ENCODE measurements around the gene ESPN. TPM values are rescaled to one million over a fixed set of nuclear protein-coding genes. Genes with fewer than 3 reads are reported as not detected.
"Not testable (repeated sequence)": the region's sequence is repeated elsewhere in the genome, so short reads cannot be mapped to it uniquely, and the experiment has no call there.

The ESPN gene
- polyA plus RNA-seq, 4 donors, result 83.5 to 356 (median 285) TPM

- DNase-seq, result no peak
- Histone ChIP-seq H3K9me3 (ENCODE audit: control insufficient read depth in 2 of 2, insufficient read depth in 1 of 2, low read depth in 1 of 2, low read length in 1 of 2) (peaks cover 0 to 3% of the 10 kb centered on the region in 2 donors), H3K27ac (ENCODE audit: low read depth in 1 of 3, low read length in 2 of 3) (no peak overlapping the region), H3K27me3 (ENCODE audit: control insufficient read depth in 3 of 3, insufficient read depth in 3 of 3, low read length in 3 of 3) (no peaks in the 10 kb centered on the region), H3K36me3 (ENCODE audit: control insufficient read depth in 3 of 3, insufficient read depth in 2 of 3, low read depth in 1 of 3, low read length in 3 of 3) (peaks cover 0 to 3% (median 0%) of the 10 kb centered on the region in 3 donors), H3K4me3 (ENCODE audit: low read depth in 1 of 3, low read length in 3 of 3) (no peak overlapping the region), H3K4me1 (ENCODE audit: control insufficient read depth in 3 of 3, insufficient read depth in 2 of 3, low read depth in 1 of 3, low read length in 2 of 3) (no peaks in the 10 kb centered on the region)
- WGBS, 3 donors, result 60 to 75% (median 70%) methylated on average over 10 of the region's 10 CpGs
- FAIRE-seq, result no peak
These were observed 38.1 kb upstream of the ESPN start for GRCh38 chr1:6386371-6386949.

- no peak for FAIRE-seq
- no peaks in the 10 kb centered on the region for H3K27me3 ChIP-seq (ENCODE audit: control insufficient read depth in 3 of 3, insufficient read depth in 3 of 3, low read length in 3 of 3)
- WGBS, 3 donors, result 87 to 97% (median 92%) methylated on average over 9 of the region's 9 CpGs
- peaks cover 0 to 3% (median 0%) of the 10 kb centered on the region in 3 donors for H3K36me3 ChIP-seq (ENCODE audit: control insufficient read depth in 3 of 3, insufficient read depth in 2 of 3, low read depth in 1 of 3, low read length in 3 of 3)
- no peak overlapping the region for H3K4me3 ChIP-seq (ENCODE audit: low read depth in 1 of 3, low read length in 3 of 3)
- DNase-seq, result no peak
- H3K27ac ChIP-seq (ENCODE audit: low read depth in 1 of 3, low read length in 2 of 3), result no peak overlapping the region
- no peaks in the 10 kb centered on the region for H3K9me3 ChIP-seq (ENCODE audit: control insufficient read depth in 2 of 2, insufficient read depth in 1 of 2, low read depth in 1 of 2, low read length in 1 of 2)
- H3K4me1 ChIP-seq (ENCODE audit: control insufficient read depth in 3 of 3, insufficient read depth in 2 of 3, low read depth in 1 of 3, low read length in 2 of 3), result peaks cover 2 to 11% (median 3%) of the 10 kb centered on the region in 3 donors
These were observed 34.6 kb upstream of the ESPN start for GRCh38 chr1:6389971-6390370.

GRCh38 chr1:6391951-6392808, 32.4 kb upstream of the ESPN start:
- Histone ChIP-seq H3K27ac (ENCODE audit: low read depth in 1 of 3, low read length in 2 of 3) (peak overlapping the region in 1 of 3 donors; percentile 28), H3K27me3 (ENCODE audit: control insufficient read depth in 3 of 3, insufficient read depth in 3 of 3, low read length in 3 of 3) (no peaks in the 10 kb centered on the region), H3K36me3 (ENCODE audit: control insufficient read depth in 3 of 3, insufficient read depth in 2 of 3, low read depth in 1 of 3, low read length in 3 of 3) (peaks cover 0 to 3% (median 0%) of the 10 kb centered on the region in 3 donors), H3K4me1 (ENCODE audit: control insufficient read depth in 3 of 3, insufficient read depth in 2 of 3, low read depth in 1 of 3, low read length in 2 of 3) (peaks cover 2 to 11% (median 3%) of the 10 kb centered on the region in 3 donors), H3K9me3 (ENCODE audit: control insufficient read depth in 2 of 2, insufficient read depth in 1 of 2, low read depth in 1 of 2, low read length in 1 of 2) (no peaks in the 10 kb centered on the region), H3K4me3 (ENCODE audit: low read depth in 1 of 3, low read length in 3 of 3) (peak overlapping the region in 2 of 3 donors; percentile 13 to 83)
- 26 to 38% (median 28%) methylated on average over 13 to 16 of the region's 16 CpGs for WGBS, 3 donors
- FAIRE-seq (no peak), DNase-seq (peak; percentile 36 to 47)

GRCh38 chr1:6392809-6393399, 31.7 kb upstream of the ESPN start:
- Histone ChIP-seq H3K9me3 (ENCODE audit: control insufficient read depth in 2 of 2, insufficient read depth in 1 of 2, low read depth in 1 of 2, low read length in 1 of 2) (no peaks in the 10 kb centered on the region), H3K4me3 (ENCODE audit: low read depth in 1 of 3, low read length in 3 of 3) (peak overlapping the region; percentile 32 to 83 (median 70)), H3K4me1 (ENCODE audit: control insufficient read depth in 3 of 3, insufficient read depth in 2 of 3, low read depth in 1 of 3, low read length in 2 of 3) (peaks cover 2 to 11% (median 3%) of the 10 kb centered on the region in 3 donors), H3K27ac (ENCODE audit: low read depth in 1 of 3, low read length in 2 of 3) (peak overlapping the region in 1 of 3 donors; percentile 77), H3K36me3 (ENCODE audit: control insufficient read depth in 3 of 3, insufficient read depth in 2 of 3, low read depth in 1 of 3, low read length in 3 of 3) (no peaks in the 10 kb centered on the region), H3K27me3 (ENCODE audit: control insufficient read depth in 3 of 3, insufficient read depth in 3 of 3, low read length in 3 of 3) (no peaks in the 10 kb centered on the region)
- 1% methylated on average over 25 to 83 of the region's 83 CpGs for WGBS, 3 donors
- FAIRE-seq (no peak), DNase-seq (peak in 1 of 2 donors; percentile 23)

- peak within 1 kb of the TSS; percentile 83 to 99 (median 98) for H3K27ac ChIP-seq (ENCODE audit: low read depth in 1 of 3, low read length in 2 of 3)
- H3K4me1 ChIP-seq (ENCODE audit: control insufficient read depth in 3 of 3, insufficient read depth in 2 of 3, low read depth in 1 of 3, low read length in 2 of 3), result peaks cover 2 to 11% (median 3%) of the 10 kb centered on the region in 3 donors
- H3K36me3 ChIP-seq (ENCODE audit: control insufficient read depth in 3 of 3, insufficient read depth in 2 of 3, low read depth in 1 of 3, low read length in 3 of 3), result no peaks in the 10 kb centered on the region
- DNase-seq (peak; percentile 94 to 98), FAIRE-seq (no peak)
- WGBS, 3 donors, result 0% methylated on average over 45 to 87 of the region's 87 CpGs
- no peaks in the 10 kb centered on the region for H3K9me3 ChIP-seq (ENCODE audit: control insufficient read depth in 2 of 2, insufficient read depth in 1 of 2, low read depth in 1 of 2, low read length in 1 of 2)
- H3K4me3 ChIP-seq (ENCODE audit: low read depth in 1 of 3, low read length in 3 of 3), result peak within 1 kb of the TSS; percentile 43 to 83 (median 70)
- H3K27me3 ChIP-seq (ENCODE audit: control insufficient read depth in 3 of 3, insufficient read depth in 3 of 3, low read length in 3 of 3), result no peaks in the 10 kb centered on the region
These were observed 31.0 kb upstream of the ESPN start, which contains the start of gene ACOT7 for GRCh38 chr1:6393400-6394187. Gene ACOT7 (minus strand): TSS chr1:6393767. CDS start chr1:6393399, 368 bp downstream.

GRCh38 chr1:6395130-6395529, 29.4 kb upstream of the ESPN start:
- FAIRE-seq; H3K27me3 ChIP-seq (ENCODE audit: control insufficient read depth in 3 of 3, insufficient read depth in 3 of 3, low read length in 3 of 3); H3K4me3 ChIP-seq (ENCODE audit: low read depth in 1 of 3, low read length in 3 of 3); H3K36me3 ChIP-seq (ENCODE audit: control insufficient read depth in 3 of 3, insufficient read depth in 2 of 3, low read depth in 1 of 3, low read length in 3 of 3); H3K27ac ChIP-seq (ENCODE audit: low read depth in 1 of 3, low read length in 2 of 3); DNase-seq; H3K9me3 ChIP-seq (ENCODE audit: control insufficient read depth in 2 of 2, insufficient read depth in 1 of 2, low read depth in 1 of 2, low read length in 1 of 2): not testable (repeated sequence)
- WGBS, 3 donors, result 88 to 93% (median 90%) methylated on average over 8 of the region's 8 CpGs
- peaks cover 2 to 11% (median 3%) of the 10 kb centered on the region in 3 donors for H3K4me1 ChIP-seq (ENCODE audit: control insufficient read depth in 3 of 3, insufficient read depth in 2 of 3, low read depth in 1 of 3, low read length in 2 of 3)

GRCh38 chr1:6395781-6396244, 28.8 kb upstream of the ESPN start:
- not testable (repeated sequence) for H3K9me3 ChIP-seq (ENCODE audit: control insufficient read depth in 2 of 2, insufficient read depth in 1 of 2, low read depth in 1 of 2, low read length in 1 of 2); DNase-seq; H3K27ac ChIP-seq (ENCODE audit: low read depth in 1 of 3, low read length in 2 of 3); H3K27me3 ChIP-seq (ENCODE audit: control insufficient read depth in 3 of 3, insufficient read depth in 3 of 3, low read length in 3 of 3); H3K4me3 ChIP-seq (ENCODE audit: low read depth in 1 of 3, low read length in 3 of 3); FAIRE-seq; H3K36me3 ChIP-seq (ENCODE audit: control insufficient read depth in 3 of 3, insufficient read depth in 2 of 3, low read depth in 1 of 3, low read length in 3 of 3)
- WGBS, 3 donors, result 94 to 97% (median 97%) methylated on average over 25 to 34 of the region's 34 CpGs
- peaks cover 2 to 11% (median 3%) of the 10 kb centered on the region in 3 donors for H3K4me1 ChIP-seq (ENCODE audit: control insufficient read depth in 3 of 3, insufficient read depth in 2 of 3, low read depth in 1 of 3, low read length in 2 of 3)
